ENCODE results near the gene CCR3.

Gene CCR3

GRCh38 chr3:46298871-46299607 is 56.8 kb downstream of the CCR3 start:
- no peak for DNase-seq

GRCh38 chr3:46299608-46300460 is 57.6 kb downstream of the CCR3 start:
- peak; percentile 34 to 42 for DNase-seq

- no peak for DNase-seq
Observed at GRCh38 chr3:46300461-46300789, 58.2 kb downstream of the CCR3 start.

- DNase-seq: no peak
Observed at GRCh38 chr3:46301122-46301835, 59.0 kb downstream of the CCR3 start.

- DNase-seq: no peak
Observed at GRCh38 chr3:46303240-46303639, 61.0 kb downstream of the CCR3 start.

GRCh38 chr3:46304739-46305138 is 62.5 kb downstream of the CCR3 start:
- DNase-seq: no peak

- peak in 1 of 2 donors; percentile 57 for DNase-seq
Observed at GRCh38 chr3:46312991-46313390, 70.7 kb downstream of the CCR3 start.

GRCh38 chr3:46314517-46314916 is 72.3 kb downstream of the CCR3 start:
- DNase-seq: no peak

- DNase-seq: no peak
Observed at GRCh38 chr3:46316206-46316605, 73.9 kb downstream of the CCR3 start.

All from CD4-positive, alpha-beta T cell treated with Interleukin-4 for 1 hour (primary cell).